GM12875 (cell line): ENCODE measurements around the gene MYO7A.

Experiments
- H3K4me3 ChIP-seq: one replicate; pipeline ENCODE4 v1.5.1; 2011; ENCODE audit warnings: low read depth, low read length, control low read depth
- TF ChIP-seq, protein P1 (sequence below): IDR thresholded peaks from 2 replicates; pipeline ENCODE4 v1.5.1; 2011; ENCODE audit warnings: low read depth, mild to moderate bottlenecking, control low read depth, inconsistent platforms, low read length, moderate library complexity, borderline replicate concordance; ENCODE audit not compliant: insufficient read depth

MYO7A gene

DNA sequence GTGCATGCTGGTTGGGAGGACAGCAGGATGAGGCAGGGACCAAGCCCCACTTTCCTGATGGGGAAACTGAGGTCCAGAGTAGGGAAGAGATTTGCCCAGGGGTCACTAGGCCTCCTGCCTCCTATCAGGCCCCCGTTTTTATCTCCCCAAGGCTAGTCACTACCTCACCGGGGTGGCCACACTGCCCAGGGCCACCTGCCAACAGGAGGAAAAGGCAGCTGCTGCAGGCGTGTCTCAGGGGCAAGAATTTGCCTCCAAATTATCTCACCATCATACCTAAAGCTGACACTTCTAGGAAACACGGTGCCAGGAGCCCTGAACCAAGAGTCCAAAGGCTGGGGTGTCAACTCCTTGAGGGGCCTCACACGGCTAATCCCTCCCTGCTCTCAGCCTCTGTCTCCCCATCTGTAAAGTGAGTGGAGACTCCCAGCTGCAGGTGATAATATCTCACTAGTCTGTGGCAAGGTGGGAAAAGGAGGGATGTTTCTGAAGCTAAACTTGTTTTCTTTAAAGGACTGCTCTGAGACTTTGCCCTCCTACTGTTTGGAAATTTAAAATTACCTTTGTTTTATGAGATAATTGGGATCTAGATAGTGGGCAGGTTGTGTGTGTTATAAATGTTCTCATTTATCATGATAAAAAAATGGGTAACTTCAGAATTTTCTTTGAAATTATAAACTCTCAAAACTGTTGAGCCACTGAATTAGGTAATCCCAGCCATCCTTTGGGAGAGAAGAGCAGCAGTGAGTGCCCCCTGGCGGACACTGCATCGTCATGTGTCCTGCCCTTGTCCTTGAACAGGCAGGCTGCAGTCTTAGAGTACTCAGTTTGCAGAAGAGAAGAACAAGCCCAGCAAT lies 60.0 kb downstream of the MYO7A start:
- H3K4me3 ChIP-seq = no peak overlapping the region
- TF ChIP-seq, protein P1, sequence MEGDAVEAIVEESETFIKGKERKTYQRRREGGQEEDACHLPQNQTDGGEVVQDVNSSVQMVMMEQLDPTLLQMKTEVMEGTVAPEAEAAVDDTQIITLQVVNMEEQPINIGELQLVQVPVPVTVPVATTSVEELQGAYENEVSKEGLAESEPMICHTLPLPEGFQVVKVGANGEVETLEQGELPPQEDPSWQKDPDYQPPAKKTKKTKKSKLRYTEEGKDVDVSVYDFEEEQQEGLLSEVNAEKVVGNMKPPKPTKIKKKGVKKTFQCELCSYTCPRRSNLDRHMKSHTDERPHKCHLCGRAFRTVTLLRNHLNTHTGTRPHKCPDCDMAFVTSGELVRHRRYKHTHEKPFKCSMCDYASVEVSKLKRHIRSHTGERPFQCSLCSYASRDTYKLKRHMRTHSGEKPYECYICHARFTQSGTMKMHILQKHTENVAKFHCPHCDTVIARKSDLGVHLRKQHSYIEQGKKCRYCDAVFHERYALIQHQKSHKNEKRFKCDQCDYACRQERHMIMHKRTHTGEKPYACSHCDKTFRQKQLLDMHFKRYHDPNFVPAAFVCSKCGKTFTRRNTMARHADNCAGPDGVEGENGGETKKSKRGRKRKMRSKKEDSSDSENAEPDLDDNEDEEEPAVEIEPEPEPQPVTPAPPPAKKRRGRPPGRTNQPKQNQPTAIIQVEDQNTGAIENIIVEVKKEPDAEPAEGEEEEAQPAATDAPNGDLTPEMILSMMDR = peak; percentile 85

DNA sequence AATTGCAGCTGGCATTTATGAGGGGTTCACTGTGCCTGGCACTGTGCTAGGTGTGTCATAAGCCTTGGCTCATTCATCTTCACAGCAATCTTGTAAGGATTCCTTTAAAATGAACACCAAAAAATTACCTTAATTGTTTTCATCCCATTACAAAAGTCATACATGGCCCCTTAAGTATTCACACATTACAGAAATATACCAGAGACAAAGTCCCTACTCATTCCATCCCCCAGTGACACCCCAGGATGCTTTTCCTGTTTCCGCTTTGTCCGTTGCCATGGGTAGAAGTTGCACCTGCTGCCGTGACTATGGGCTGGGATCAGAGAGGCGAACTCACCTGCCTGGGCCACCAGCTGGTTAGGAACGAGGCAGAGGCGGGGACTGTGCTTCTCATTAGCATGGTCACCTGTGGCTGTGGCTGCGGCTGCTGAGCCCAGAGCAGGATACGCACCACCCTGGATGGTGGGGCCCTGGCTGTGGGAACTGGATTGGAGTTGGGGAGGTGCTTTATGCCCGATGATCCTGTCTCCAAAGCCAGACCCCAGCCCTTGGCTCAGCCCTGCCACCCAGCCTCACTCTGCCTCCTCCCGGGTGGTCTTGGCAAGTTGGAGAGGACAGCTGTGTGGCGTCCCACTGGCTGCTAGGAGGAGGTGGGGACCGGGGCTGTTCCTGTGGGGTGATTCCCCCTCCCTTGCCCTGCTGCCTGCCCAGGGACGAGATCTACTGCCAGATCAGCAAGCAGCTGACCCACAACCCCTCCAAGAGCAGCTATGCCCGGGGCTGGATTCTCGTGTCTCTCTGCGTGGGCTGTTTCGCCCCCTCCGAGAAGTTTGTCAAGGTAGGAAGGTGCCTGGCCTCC lies 60.8 kb downstream of the MYO7A start:
- TF ChIP-seq, protein P1 = no peak
- H3K4me3 ChIP-seq = no peak overlapping the region

DNA sequence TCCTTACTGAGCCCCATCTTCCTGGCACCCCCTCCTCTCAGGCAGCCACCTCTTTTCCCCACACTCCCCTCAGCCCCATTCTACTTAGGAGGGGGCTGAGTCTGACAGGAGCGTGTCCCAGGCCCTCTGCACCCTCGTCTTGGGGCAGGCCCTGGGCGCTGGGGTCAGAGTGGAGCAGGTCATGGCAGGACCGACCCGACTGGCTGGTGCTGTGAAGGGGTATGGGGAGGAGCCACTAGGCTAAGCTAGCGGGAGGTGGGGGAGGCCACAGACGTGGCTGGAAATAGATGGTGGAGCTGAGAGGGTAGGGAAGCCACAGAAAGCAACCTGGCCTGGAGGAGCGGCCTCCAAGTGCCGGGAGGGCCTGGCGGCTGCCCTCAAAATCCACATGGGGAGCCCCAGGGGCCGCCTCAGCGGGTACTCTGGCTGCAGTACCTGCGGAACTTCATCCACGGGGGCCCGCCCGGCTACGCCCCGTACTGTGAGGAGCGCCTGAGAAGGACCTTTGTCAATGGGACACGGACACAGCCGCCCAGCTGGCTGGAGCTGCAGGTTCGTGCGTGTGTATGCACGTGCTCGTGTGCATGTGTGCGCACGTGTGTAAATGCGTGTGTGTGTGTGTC lies 61.7 kb downstream of the MYO7A start:
- TF ChIP-seq, protein P1 = no peak
- H3K4me3 ChIP-seq = no peak overlapping the region

DNA sequence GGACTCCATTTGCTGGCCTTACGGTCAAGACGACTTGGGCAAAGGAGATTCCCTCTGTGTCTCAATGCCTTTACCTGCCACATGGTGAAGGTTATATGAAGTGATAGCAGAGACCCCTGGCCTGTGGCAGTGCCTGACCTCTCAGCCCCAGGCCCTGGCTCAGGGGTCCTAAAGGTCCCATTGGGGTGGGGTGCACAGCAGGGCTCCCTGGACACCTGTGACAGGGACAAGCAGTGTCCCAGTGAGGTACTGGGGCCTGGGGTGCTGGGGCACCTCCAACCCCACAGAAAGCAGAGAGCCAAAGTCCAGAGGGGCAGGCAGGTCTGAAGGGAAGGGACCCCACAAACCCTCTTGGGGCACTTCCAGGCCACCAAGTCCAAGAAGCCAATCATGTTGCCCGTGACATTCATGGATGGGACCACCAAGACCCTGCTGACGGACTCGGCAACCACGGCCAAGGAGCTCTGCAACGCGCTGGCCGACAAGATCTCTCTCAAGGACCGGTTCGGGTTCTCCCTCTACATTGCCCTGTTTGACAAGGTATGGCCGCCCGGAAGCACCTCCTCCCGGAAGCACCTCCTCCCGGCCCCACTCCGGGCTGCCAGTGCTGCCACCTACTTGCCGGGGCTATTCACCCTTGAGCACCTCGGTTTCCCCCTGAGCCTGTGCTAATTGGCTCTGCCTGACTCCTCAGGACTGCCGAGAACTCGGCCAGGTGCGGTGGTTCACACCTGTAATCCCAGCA lies 62.5 kb downstream of the MYO7A start:
- TF ChIP-seq, protein P1 = no peak

DNA sequence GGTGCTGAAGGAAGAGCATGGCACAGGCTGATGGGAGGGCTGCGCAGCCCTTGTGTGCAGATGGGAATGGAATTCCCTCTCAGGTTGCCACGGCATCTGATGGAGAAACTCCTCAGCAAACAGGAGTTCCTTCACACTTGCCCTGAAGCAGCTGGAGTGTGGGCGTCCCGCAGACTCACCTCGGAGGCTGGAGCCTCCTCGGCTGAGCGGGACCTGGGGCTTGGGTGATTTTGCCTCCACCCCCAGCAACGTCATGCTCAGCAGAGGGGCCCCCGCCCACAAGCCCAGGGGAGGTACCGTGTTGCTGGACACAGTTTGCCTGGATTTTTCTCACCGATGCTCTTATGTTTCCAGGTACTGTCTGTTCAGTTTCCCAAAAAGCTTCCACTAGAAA lies 63.4 kb downstream of the MYO7A start:
- H3K4me3 ChIP-seq = no peak overlapping the region
- TF ChIP-seq, protein P1 = no peak

More for the DNA sequence above, 62.5 kb downstream of the MYO7A start:
- H3K4me3 ChIP-seq = no peak overlapping the region

DNA sequence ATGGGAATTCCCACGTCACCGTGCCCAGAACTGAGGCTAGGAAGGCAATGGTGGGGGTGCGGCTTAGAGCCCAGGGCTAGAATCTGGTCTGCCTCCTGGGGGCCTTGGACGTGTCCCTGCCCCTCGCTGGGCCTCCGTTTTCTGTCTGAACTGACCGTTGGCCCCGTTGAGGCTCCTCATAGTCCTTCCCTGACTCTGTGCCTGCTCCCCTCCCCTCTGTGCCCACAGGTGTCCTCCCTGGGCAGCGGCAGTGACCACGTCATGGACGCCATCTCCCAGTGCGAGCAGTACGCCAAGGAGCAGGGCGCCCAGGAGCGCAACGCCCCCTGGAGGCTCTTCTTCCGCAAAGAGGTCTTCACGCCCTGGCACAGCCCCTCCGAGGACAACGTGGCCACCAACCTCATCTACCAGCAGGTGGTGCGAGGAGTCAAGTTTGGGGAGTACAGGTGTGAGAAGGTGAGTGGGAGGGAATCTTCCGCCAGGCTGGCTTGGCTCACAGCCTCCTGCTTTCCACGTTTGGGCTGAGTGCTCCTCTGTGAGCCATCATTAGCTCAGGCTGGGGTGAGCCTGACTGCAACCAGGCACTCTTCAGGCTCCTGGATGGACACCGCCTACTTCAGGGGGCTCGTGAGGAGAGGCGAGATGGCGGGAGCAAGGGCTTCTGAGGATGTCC lies 63.9 kb downstream of the MYO7A start:
- TF ChIP-seq, protein P1 = peak; percentile 56
- no peak overlapping the region for H3K4me3 ChIP-seq
